AG10803 (cell line): ENCODE measurements around the gene NOG.

ENCODE experiments used
- DNase-seq: peaks from one replicate; pipeline ENCODE4 v3.0.0; 2010; ENCODE audit warnings: low read depth
- H3K4me3 ChIP-seq: 2 replicates; pipeline ENCODE4 v1.5.1; 2011; ENCODE audit warnings: mild to moderate bottlenecking, low read length, control low read depth
- CTCF ChIP-seq: conservative IDR thresholded peaks from 2 replicates; pipeline ENCODE4 v1.5.1; 2011; ENCODE audit warnings: mild to moderate bottlenecking, low read length, control low read depth, inconsistent platforms

Gene NOG

GRCh38 chr17:56593646-56594319, at the start of gene NOG:
Gene NOG, plus strand, starts transcription at chr17:56593699. Its CDS starts 525 bp downstream, at chr17:56594224.
- TF ChIP-seq CTCF: no peak
- DNase-seq: peak; percentile 78
- H3K4me3 ChIP-seq: peak within 1 kb of the TSS; percentile 71

- DNase-seq: no peak
- no peak overlapping the region for H3K4me3 ChIP-seq
- no peak for TF ChIP-seq CTCF
These were observed 48.4 kb upstream of the NOG start for GRCh38 chr17:56545106-56545505.

- H3K4me3 ChIP-seq: no peak overlapping the region
- DNase-seq: no peak
- no peak for TF ChIP-seq CTCF
These were observed 47.6 kb upstream of the NOG start for GRCh38 chr17:56545930-56546329.

- no peak for TF ChIP-seq CTCF
- DNase-seq: no peak
- no peak overlapping the region for H3K4me3 ChIP-seq
These were observed 44.8 kb upstream of the NOG start for GRCh38 chr17:56548661-56549060.

- TF ChIP-seq CTCF: no peak
- no peak for DNase-seq
- H3K4me3 ChIP-seq: no peak overlapping the region
These were observed 44.0 kb upstream of the NOG start for GRCh38 chr17:56549501-56549900.

GRCh38 chr17:56557682-56558081, 35.8 kb upstream of the NOG start:
- H3K4me3 ChIP-seq: no peak overlapping the region
- TF ChIP-seq CTCF: no peak
- DNase-seq: no peak

- TF ChIP-seq CTCF: no peak
- no peak overlapping the region for H3K4me3 ChIP-seq
- no peak for DNase-seq
These were observed 35.4 kb upstream of the NOG start for GRCh38 chr17:56558088-56558487.
